ENCODE measurements around the gene GRK4.

The GRK4 gene

GRCh38 chr4:3067473-3068001, 104.2 kb downstream of the GRK4 start:
- no peak for DNase-seq (ENCODE audit: low read depth in 1 of 2, low spot score in 1 of 2)

GRCh38 chr4:3069661-3070199, 106.4 kb downstream of the GRK4 start:
- DNase-seq (ENCODE audit: low read depth in 1 of 2, low spot score in 1 of 2), result no peak

- no peak for DNase-seq (ENCODE audit: low read depth in 1 of 2, low spot score in 1 of 2)
These were observed 107.5 kb downstream of the GRK4 start for GRCh38 chr4:3070709-3071500.

GRCh38 chr4:3071811-3072210, 108.4 kb downstream of the GRK4 start:
- no peak for DNase-seq (ENCODE audit: low read depth in 1 of 2, low spot score in 1 of 2)

DNA sequence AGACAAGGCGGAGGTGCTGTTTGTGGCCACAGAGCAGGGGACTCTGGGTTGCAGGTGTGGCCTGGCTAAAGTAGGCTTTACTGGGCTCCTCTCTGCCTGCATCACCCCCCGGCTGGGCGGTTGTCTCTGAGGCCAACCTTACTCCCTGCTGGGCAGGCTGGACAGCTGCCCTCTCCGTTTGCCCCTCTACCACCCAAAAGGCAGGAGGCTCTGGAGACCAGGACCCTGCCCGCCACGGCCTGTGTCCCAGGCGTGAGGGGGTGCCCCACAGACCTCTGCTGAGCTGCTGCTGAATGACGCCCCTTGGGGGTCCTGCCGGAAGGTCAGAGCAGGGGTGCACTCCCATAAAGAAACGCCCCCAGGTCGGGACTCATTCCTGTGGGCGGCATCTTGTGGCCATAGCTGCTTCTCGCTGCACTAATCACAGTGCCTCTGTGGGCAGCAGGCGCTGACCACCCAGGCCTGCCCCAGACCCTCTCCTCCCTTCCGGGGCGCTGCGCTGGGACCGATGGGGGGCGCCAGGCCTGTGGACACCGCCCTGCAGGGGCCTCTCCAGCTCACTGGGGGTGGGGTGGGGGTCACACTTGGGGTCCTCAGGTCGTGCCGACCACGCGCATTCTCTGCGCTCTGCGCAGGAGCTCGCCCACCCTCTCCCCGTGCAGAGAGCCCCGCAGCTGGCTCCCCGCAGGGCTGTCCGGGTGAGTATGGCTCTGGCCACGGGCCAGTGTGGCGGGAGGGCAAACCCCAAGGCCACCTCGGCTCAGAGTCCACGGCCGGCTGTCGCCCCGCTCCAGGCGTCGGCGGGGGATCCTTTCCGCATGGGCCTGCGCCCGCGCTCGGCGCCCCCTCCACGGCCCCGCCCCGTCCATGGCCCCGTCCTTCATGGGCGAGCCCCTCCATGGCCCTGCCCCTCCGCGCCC, 110.0 kb downstream of the GRK4 start:
- no peak for DNase-seq (ENCODE audit: low read depth in 1 of 2, low spot score in 1 of 2)

- DNase-seq (ENCODE audit: low read depth in 1 of 2, low spot score in 1 of 2), result peak; percentile 96
These were observed 110.9 kb downstream of the GRK4 start, which contains the start of the genes HTT and HTT-AS for GRCh38 chr4:3074078-3074845. HTT (plus strand) TSS chr4:3074681; CDS start chr4:3074826, 145 bp downstream. HTT-AS (minus strand) TSS chr4:3074538.

DNA sequence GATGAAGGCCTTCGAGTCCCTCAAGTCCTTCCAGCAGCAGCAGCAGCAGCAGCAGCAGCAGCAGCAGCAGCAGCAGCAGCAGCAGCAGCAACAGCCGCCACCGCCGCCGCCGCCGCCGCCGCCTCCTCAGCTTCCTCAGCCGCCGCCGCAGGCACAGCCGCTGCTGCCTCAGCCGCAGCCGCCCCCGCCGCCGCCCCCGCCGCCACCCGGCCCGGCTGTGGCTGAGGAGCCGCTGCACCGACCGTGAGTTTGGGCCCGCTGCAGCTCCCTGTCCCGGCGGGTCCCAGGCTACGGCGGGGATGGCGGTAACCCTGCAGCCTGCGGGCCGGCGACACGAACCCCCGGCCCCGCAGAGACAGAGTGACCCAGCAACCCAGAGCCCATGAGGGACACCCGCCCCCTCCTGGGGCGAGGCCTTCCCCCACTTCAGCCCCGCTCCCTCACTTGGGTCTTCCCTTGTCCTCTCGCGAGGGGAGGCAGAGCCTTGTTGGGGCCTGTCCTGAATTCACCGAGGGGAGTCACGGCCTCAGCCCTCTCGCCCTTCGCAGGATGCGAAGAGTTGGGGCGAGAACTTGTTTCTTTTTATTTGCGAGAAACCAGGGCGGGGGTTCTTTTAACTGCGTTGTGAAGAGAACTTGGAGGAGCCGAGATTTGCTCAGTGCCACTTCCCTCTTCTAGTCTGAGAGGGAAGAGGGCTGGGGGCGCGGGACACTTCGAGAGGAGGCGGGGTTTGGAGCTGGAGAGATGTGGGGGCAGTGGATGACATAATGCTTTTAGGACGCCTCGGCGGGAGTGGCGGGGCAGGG, 111.7 kb downstream of the GRK4 start:
- DNase-seq (ENCODE audit: low read depth in 1 of 2, low spot score in 1 of 2), result peak in 1 of 2 donors; percentile 8

GRCh38 chr4:3075652-3075981, 112.2 kb downstream of the GRK4 start:
- DNase-seq (ENCODE audit: low read depth in 1 of 2, low spot score in 1 of 2), result no peak

GRCh38 chr4:3077796-3078195, 114.4 kb downstream of the GRK4 start:
- no peak for DNase-seq (ENCODE audit: low read depth in 1 of 2, low spot score in 1 of 2)

DNA sequence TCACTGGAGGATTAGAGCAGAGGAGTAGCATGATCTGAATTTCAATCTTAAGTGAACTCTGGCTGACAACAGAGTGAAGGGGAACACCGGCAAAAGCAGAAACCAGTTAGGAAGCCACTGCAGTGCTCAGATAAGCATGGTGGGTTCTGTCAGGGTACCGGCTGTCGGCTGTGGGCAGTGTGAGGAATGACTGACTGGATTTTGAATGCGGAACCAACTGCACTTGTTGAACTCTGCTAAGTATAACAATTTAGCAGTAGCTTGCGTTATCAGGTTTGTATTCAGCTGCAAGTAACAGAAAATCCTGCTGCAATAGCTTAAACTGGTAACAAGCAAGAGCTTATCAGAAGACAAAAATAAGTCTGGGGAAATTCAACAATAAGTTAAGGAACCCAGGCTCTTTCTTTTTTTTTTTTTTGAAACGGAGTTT, 116.3 kb downstream of the GRK4 start:
- no peak for DNase-seq (ENCODE audit: low read depth in 1 of 2, low spot score in 1 of 2)

GRCh38 chr4:3082925-3083515, 119.6 kb downstream of the GRK4 start:
- DNase-seq (ENCODE audit: low read depth in 1 of 2, low spot score in 1 of 2), result no peak

- DNase-seq (ENCODE audit: low read depth in 1 of 2, low spot score in 1 of 2), result no peak
These were observed 120.4 kb downstream of the GRK4 start for GRCh38 chr4:3083732-3084131.

DNA sequence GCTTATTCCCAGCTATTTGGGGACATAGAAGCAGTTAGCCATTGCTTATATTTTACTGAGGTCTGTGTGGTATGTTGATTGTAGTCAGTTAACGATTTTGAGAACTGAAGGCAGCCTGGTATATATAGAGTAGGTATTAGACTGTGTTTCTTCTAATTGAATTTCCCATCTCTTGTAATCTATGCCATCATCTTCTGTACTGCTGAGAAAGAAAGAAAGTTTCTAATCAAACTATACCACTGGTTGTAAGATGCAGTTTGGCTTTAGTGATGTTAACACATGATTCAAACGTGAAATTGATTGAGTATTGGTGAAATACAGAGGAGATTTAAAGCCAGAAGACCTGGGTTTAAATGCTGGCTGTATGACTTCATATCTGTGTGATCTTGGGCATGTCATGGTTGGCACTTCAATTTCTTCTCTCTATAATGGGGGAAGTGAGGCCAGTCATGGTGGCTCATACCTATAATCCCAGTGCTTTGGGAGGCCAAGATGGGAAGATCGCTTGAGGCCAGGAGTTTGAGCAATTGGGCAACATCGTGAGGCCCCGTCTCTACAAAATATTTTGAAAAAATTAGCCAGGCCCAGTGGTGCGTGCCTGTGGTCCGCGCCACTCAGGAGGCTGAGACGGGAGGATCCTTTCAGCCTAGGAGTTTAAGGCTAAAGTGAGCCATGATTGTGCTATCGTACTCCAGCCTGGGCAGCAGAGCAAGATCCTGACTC, 122.7 kb downstream of the GRK4 start:
- DNase-seq (ENCODE audit: low read depth in 1 of 2, low spot score in 1 of 2), result no peak

DNA sequence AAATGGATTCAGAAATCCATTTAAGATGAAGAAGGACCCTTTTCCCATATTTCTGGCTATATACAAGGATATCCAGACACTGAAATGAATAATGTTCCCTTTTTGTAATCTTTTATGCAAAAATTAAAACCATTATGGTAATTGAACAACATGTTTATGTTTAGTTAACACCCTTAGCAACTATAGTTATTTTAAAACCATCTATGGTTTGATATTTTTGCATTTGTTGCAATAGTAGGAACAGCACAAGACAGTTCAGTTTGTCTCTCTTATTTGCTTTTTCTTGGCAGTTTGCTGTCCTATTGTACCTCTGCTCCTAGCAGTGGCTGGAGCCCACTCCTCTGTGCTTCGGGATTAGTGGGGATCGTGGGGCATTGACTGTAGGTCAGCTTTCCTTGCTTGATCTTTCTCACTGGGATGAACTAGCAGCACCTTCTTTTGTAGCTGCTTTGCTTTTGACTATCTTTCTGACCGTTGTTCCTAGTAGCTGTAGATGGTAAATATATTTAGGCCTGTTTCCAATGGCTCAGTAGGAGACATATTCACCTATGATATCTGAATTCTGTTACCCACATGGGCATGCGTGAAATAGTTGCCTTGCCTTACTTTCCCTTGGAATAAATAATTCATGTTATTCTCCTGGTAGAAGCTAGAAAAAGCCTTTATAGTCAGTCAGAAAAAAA, 123.9 kb downstream of the GRK4 start:
- DNase-seq (ENCODE audit: low read depth in 1 of 2, low spot score in 1 of 2), result no peak
